GM19043 (cell line): Measurements from ENCODE around the gene ABTB2.
A peak's percentile ranks its signal among the peaks of the same experiment; 100 is the strongest.
"Not testable (repeated sequence)": the region's sequence is repeated elsewhere in the genome, so short reads cannot be mapped to it uniquely, and the experiment has no call there.

Experiments
- ATAC-seq: cut with Tn5 transposase; IDR thresholded peaks from one replicate; pipeline ENCODE4 v1.9.1; 2021; ENCODE audit warnings: low read depth; ENCODE audit not compliant: unreplicated experiment

ABTB2 gene

GRCh38 chr11:34249439-34249838 is 108.4 kb downstream of the ABTB2 start:
- ATAC-seq: no peak

- not testable (repeated sequence) for ATAC-seq
Observed at GRCh38 chr11:34246511-34246910, 111.3 kb downstream of the ABTB2 start.

- no peak for ATAC-seq
Observed at GRCh38 chr11:34245041-34245440, 112.8 kb downstream of the ABTB2 start.

GRCh38 chr11:34243600-34244464 is 114.0 kb downstream of the ABTB2 start:
- ATAC-seq: peak; percentile 61

- ATAC-seq: no peak
Observed at GRCh38 chr11:34242037-34242625, 115.7 kb downstream of the ABTB2 start.

- no peak for ATAC-seq
Observed at GRCh38 chr11:34240150-34240494, 117.7 kb downstream of the ABTB2 start.

GRCh38 chr11:34239465-34240149 is 118.2 kb downstream of the ABTB2 start:
- peak; percentile 33 for ATAC-seq

GRCh38 chr11:34238966-34239365 is 118.8 kb downstream of the ABTB2 start:
- no peak for ATAC-seq

GRCh38 chr11:34238533-34238932 is 119.3 kb downstream of the ABTB2 start:
- ATAC-seq: no peak

GRCh38 chr11:34236572-34236971 is 121.2 kb downstream of the ABTB2 start:
- ATAC-seq: no peak

- ATAC-seq: no peak
Observed at GRCh38 chr11:34235591-34236071, 122.2 kb downstream of the ABTB2 start.

GRCh38 chr11:34235189-34235588 is 122.6 kb downstream of the ABTB2 start:
- no peak for ATAC-seq

- peak; percentile 88 for ATAC-seq
Observed at GRCh38 chr11:34234086-34234740, 123.6 kb downstream of the ABTB2 start.

GRCh38 chr11:34233215-34233614 is 124.6 kb downstream of the ABTB2 start:
- ATAC-seq: no peak

GRCh38 chr11:34232807-34233206 is 125.0 kb downstream of the ABTB2 start:
- no peak for ATAC-seq

- ATAC-seq: no peak
Observed at GRCh38 chr11:34226210-34226609, 131.6 kb downstream of the ABTB2 start.

- ATAC-seq: no peak
Observed at GRCh38 chr11:34225091-34225490, 132.7 kb downstream of the ABTB2 start.

- ATAC-seq: no peak
Observed at GRCh38 chr11:34224434-34224966, 133.3 kb downstream of the ABTB2 start.

- ATAC-seq: no peak
Observed at GRCh38 chr11:34223907-34224306, 133.9 kb downstream of the ABTB2 start.

- ATAC-seq: no peak
Observed at GRCh38 chr11:34223021-34223813, 134.6 kb downstream of the ABTB2 start.
